Esophagus muscularis mucosa (tissue), 4 donors: ENCODE measurements around the gene SORCS2. TPM values are rescaled to one million over a fixed set of nuclear protein-coding genes. Genes with fewer than 3 reads are reported as not detected.

ENCODE experiments used
- DNase-seq: peaks from one replicate; pipeline ENCODE4 v3.0.0-alpha.2; 2017; ENCODE audit errors: extremely low spot score
- H3K27ac ChIP-seq, 4 donors: fragments of 200-600 bp; sonication (generic); replicated peaks in 1 of 4; 1 replicate in 3 of 4; 2 replicates in 1 of 4; pipeline ENCODE4 v1.5.1; 2016 to 2019; ENCODE audit warnings: mild to moderate bottlenecking in 1 of 4
- H3K27me3 ChIP-seq, 4 donors: fragments of 200-600 bp; sonication (generic); one replicate each; pipeline versions ENCODE4 v1.5.1 to v1.6.0; 2016 to 2019
- H3K36me3 ChIP-seq, 4 donors: fragments of 200-600 bp; sonication (generic); one replicate each; pipeline ENCODE4 v1.5.1; 2016 to 2019
- H3K4me1 ChIP-seq, 4 donors: fragments of 200-600 bp; sonication (generic); one replicate each; pipeline ENCODE4 v1.5.1; 2016 to 2019
- H3K4me3 ChIP-seq, 4 donors: fragments of 200-600 bp; sonication (generic); 1 replicate in 2 of 4; 2 replicates in 2 of 4; pipeline ENCODE4 v1.5.1; 2016 to 2019; ENCODE audit warnings: mild to moderate bottlenecking in 4 of 4, moderate library complexity in 1 of 4
- H3K9me3 ChIP-seq, 4 donors: fragments of 200-600 bp; sonication (generic); 1 replicate in 3 of 4; 2 replicates in 1 of 4; pipeline ENCODE4 v1.5.1; 2016 to 2019
- CTCF ChIP-seq, 3 experiments: fragments of 200-600 bp in 2 of 3; fragments of 450-650 bp in 1 of 3; sonication (generic) in 2 of 3; IDR thresholded peaks; one replicate each; pipeline ENCODE4 v1.5.1; 2017 to 2019; ENCODE audit warnings: antibody characterized with exemption in 3 of 3, mild to moderate bottlenecking in 2 of 3, moderate library complexity in 1 of 3
- EP300 ChIP-seq: sonication (generic); formaldehyde crosslinking; IDR thresholded peaks from one replicate; pipeline ENCODE4 v1.6.1; 2017; ENCODE audit warnings: antibody characterized with exemption
- POLR2A ChIP-seq: fragments of 450-650 bp; IDR thresholded peaks from one replicate; pipeline ENCODE4 v1.6.1; 2017; ENCODE audit warnings: antibody characterized with exemption, moderate library complexity, mild to moderate bottlenecking, low read depth
- POLR2AphosphoS5 ChIP-seq, 2 donors: sonication (generic); formaldehyde crosslinking; IDR thresholded peaks; one replicate each; pipeline ENCODE4 v1.6.1; 2017; ENCODE audit warnings: antibody characterized with exemption in 2 of 2
- WGBS: methylation state at CpG from one replicate; pipeline ENCODE4 v1.1.5; 2018; 5-methylcytosine and 5-hydroxymethylcytosine counted together
- intact Hi-C: fragments of 100-400 bp; cut with DNase I; formaldehyde crosslinking; loops from one replicate; pipeline ENCODE4 v1.15.1; 2023
- total RNA-seq, 4 donors: library from RNA; depleted of rRNA; stranded (reverse); fragments of >200 nt; gene quantifications; one replicate each; pipeline versions ENCODE4 v1.1.0 to v1.2.1, GENCODE V29; 2016

The SORCS2 gene
- total RNA-seq, 4 donors from 2014 or later, result 3.3 to 10.1 (median 4.3) TPM

GRCh38 chr4:7640136-7640535 is 447.8 kb downstream of the SORCS2 start:
- 88% methylated on average over 6 of the region's 6 CpGs for WGBS
- intact Hi-C loops, result no loop called here
- no peak for TF ChIP-seq POLR2A
- TF ChIP-seq POLR2AphosphoS5 (IDR thresholded peaks at IDR 0.05), result no peak
- no peak for TF ChIP-seq CTCF (IDR thresholded peaks at IDR 0.05)
- no peak for TF ChIP-seq EP300

GRCh38 chr4:7641712-7642111 is 449.4 kb downstream of the SORCS2 start:
- no peaks in the 10 kb centered on the region for H3K27me3 ChIP-seq
- no peaks in the 10 kb centered on the region for H3K36me3 ChIP-seq
- no peak overlapping the region for H3K27ac ChIP-seq
- no peaks in the 10 kb centered on the region for H3K4me1 ChIP-seq
- TF ChIP-seq EP300, result no peak
- no peak for DNase-seq
- peaks cover 0 to 6% (median 3%) of the 10 kb centered on the region in 4 donors for H3K9me3 ChIP-seq
- H3K4me3 ChIP-seq, result no peak overlapping the region
- intact Hi-C loops, result no loop called here

More at GRCh38 chr4:7640136-7640535, 447.8 kb downstream of the SORCS2 start:
- Histone ChIP-seq H3K27ac (no peak overlapping the region), H3K36me3 (no peaks in the 10 kb centered on the region), H3K4me3 (no peak overlapping the region), H3K4me1 (no peaks in the 10 kb centered on the region), H3K27me3 (no peaks in the 10 kb centered on the region), H3K9me3 (peaks cover 0 to 6% (median 3%) of the 10 kb centered on the region in 4 donors)
- no peak for DNase-seq

- TF ChIP-seq POLR2AphosphoS5 (IDR thresholded peaks at IDR 0.05) (no peak), CTCF (IDR thresholded peaks at IDR 0.05) (no peak), EP300 (no peak), POLR2A (no peak)
Measured at GRCh38 chr4:7642741-7643458, 450.6 kb downstream of the SORCS2 start.

GRCh38 chr4:7645158-7645557 is 452.8 kb downstream of the SORCS2 start:
- H3K4me3 ChIP-seq, result no peak overlapping the region
- intact Hi-C loops, result no loop called here
- H3K27ac ChIP-seq, result no peak overlapping the region
- no peak for DNase-seq
- TF ChIP-seq POLR2AphosphoS5 (IDR thresholded peaks at IDR 0.05) (no peak), CTCF (IDR thresholded peaks at IDR 0.05) (no peak), EP300 (no peak), POLR2A (no peak)
- 89% methylated on average over 1 of the region's 1 CpG for WGBS
- peaks cover 0 to 6% (median 3%) of the 10 kb centered on the region in 4 donors for H3K9me3 ChIP-seq
- peaks cover 0 to 18% (median under 1%) of the 10 kb centered on the region in 4 donors for H3K4me1 ChIP-seq
- no peaks in the 10 kb centered on the region for H3K36me3 ChIP-seq
- H3K27me3 ChIP-seq, result no peaks in the 10 kb centered on the region

More at GRCh38 chr4:7642741-7643458, 450.6 kb downstream of the SORCS2 start:
- H3K36me3 ChIP-seq, result no peaks in the 10 kb centered on the region
- H3K27ac ChIP-seq, result no peak overlapping the region
- peaks cover 0 to 6% (median 3%) of the 10 kb centered on the region in 4 donors for H3K9me3 ChIP-seq
- no peak for DNase-seq
- H3K27me3 ChIP-seq, result no peaks in the 10 kb centered on the region
- H3K4me3 ChIP-seq, result no peak overlapping the region
- intact Hi-C loops, result no loop called here
- 70% methylated on average over 9 of the region's 9 CpGs for WGBS
- peaks cover 0 to 2% (median 0%) of the 10 kb centered on the region in 4 donors for H3K4me1 ChIP-seq

- TF ChIP-seq EP300, result no peak
- no peak for TF ChIP-seq POLR2AphosphoS5 (IDR thresholded peaks at IDR 0.05)
- no peak for TF ChIP-seq POLR2A
- TF ChIP-seq CTCF (IDR thresholded peaks at IDR 0.05), result no peak
- Histone ChIP-seq H3K36me3 (no peaks in the 10 kb centered on the region), H3K27ac (no peak overlapping the region), H3K27me3 (no peaks in the 10 kb centered on the region), H3K4me3 (no peak overlapping the region), H3K9me3 (peaks cover 0 to 6% (median 3%) of the 10 kb centered on the region in 4 donors), H3K4me1 (peaks cover 0 to 25% (median 4%) of the 10 kb centered on the region in 4 donors)
- intact Hi-C loops, result no loop called here
- WGBS, result 96% methylated on average over 17 of the region's 23 CpGs
- no peak for DNase-seq
Measured at GRCh38 chr4:7645956-7646355, 453.6 kb downstream of the SORCS2 start.
